ENCODE measurements around the gene ITGA8.

The ITGA8 gene

GRCh38 chr10:15595260-15595659, 124.5 kb downstream of the ITGA8 start:
- no peak overlapping the region for H3K4me3 ChIP-seq (replicated peaks; ENCODE audit: low read depth, low read length)
- TF ChIP-seq CTCF (IDR thresholded peaks at IDR 0.05; ENCODE audit: low read depth, low read length, missing control alignments) = no peak
- no peak for DNase-seq (ENCODE audit: extremely low read depth, low read depth)

GRCh38 chr10:15591937-15592336, 127.8 kb downstream of the ITGA8 start:
- TF ChIP-seq CTCF (IDR thresholded peaks at IDR 0.05; ENCODE audit: low read depth, low read length, missing control alignments) = no peak
- no peak overlapping the region for H3K4me3 ChIP-seq (replicated peaks; ENCODE audit: low read depth, low read length)
- DNase-seq (ENCODE audit: extremely low read depth, low read depth) = no peak

- no peak for TF ChIP-seq CTCF (IDR thresholded peaks at IDR 0.05; ENCODE audit: low read depth, low read length, missing control alignments)
- no peak for DNase-seq (ENCODE audit: extremely low read depth, low read depth)
- no peak overlapping the region for H3K4me3 ChIP-seq (replicated peaks; ENCODE audit: low read depth, low read length)
Measured at GRCh38 chr10:15591431-15591830, 128.3 kb downstream of the ITGA8 start.

GRCh38 chr10:15588635-15589508, 130.8 kb downstream of the ITGA8 start:
- DNase-seq (ENCODE audit: extremely low read depth, low read depth) = no peak
- TF ChIP-seq CTCF (IDR thresholded peaks at IDR 0.05; ENCODE audit: low read depth, low read length, missing control alignments) = no peak
- H3K4me3 ChIP-seq (replicated peaks; ENCODE audit: low read depth, low read length) = no peak overlapping the region

- no peak for TF ChIP-seq CTCF (IDR thresholded peaks at IDR 0.05; ENCODE audit: low read depth, low read length, missing control alignments)
- DNase-seq (ENCODE audit: extremely low read depth, low read depth) = no peak
- H3K4me3 ChIP-seq (replicated peaks; ENCODE audit: low read depth, low read length) = no peak overlapping the region
Measured at GRCh38 chr10:15588151-15588550, 131.6 kb downstream of the ITGA8 start.

- H3K4me3 ChIP-seq (replicated peaks; ENCODE audit: low read depth, low read length) = no peak overlapping the region
- no peak for TF ChIP-seq CTCF (IDR thresholded peaks at IDR 0.05; ENCODE audit: low read depth, low read length, missing control alignments)
- no peak for DNase-seq (ENCODE audit: extremely low read depth, low read depth)
Measured at GRCh38 chr10:15587271-15587670, 132.5 kb downstream of the ITGA8 start.
